GM18517 (cell line): ENCODE results near the gene MYO18A.
"Not testable (repeated sequence)": the region's sequence is repeated elsewhere in the genome, so short reads cannot be mapped to it uniquely, and the experiment has no call there.

Experiments
- ATAC-seq: cut with Tn5 transposase; IDR thresholded peaks from one replicate; pipeline ENCODE4 v1.9.1; 2021; ENCODE audit warnings: mild to moderate bottlenecking, moderate library complexity; ENCODE audit not compliant: unreplicated experiment

MYO18A gene

DNA sequence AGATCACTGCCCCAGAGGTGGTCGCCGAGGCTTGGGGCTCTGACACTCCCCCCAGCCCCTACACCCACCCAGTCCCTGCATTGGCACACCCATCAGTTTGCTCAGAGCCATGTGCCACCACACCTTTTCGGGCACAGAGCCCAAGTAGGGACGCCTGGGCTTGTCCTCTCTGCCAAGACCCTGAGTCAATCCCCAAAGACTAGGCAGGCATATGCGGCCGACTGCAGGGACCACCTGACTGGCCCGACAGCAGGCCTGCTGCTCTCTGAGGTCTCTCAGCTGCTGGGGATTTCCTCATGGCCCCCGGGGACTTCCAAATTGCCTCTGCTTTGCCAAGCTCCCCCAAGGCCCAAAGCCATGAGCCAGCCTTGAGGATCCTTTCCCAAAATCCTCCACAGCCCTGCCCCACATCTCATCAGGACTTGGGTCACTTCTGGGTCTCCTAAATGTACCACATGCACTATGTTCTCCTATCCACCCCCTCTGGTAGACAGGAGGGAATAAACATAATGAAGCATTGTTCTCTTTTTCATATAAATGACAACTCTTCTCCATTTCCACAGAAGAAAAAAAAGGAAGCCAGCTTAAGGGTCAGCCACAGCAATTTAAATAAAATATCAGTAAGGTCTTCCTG, 30.6 kb downstream of the MYO18A start:
- peak; percentile 11 for ATAC-seq

DNA sequence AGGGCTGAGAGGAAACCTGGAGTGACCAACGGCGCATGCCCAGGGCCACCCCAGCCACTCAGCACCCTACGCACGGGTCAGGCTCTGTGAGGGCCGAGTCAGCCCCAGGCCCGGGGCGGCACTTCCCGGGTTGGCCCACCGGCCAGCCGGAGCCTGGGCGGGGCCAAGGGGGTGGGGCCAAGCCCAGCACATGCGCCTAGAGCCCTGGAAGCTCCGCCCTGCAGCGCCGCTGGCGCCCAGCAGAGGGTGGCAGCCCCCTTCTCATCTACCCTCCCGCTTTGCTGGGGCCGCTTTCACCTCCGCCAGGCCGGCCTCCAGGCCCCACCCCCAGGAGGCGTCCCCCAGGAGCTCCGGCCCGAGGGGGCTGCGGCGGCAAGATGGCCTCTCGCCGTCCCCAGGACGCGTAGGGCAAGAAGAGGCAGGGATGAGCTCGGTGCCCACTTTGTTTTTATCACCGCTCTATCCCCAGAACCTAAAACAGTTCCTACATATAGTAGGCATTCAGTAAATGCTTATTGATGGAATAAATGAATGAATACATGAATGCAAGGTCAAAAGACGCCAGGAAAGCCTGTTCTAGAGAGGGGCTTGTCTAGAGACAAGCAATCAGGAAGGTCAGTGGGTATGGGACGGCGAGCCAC, 31.3 kb downstream of the MYO18A start:
- ATAC-seq = peak; percentile 76

DNA sequence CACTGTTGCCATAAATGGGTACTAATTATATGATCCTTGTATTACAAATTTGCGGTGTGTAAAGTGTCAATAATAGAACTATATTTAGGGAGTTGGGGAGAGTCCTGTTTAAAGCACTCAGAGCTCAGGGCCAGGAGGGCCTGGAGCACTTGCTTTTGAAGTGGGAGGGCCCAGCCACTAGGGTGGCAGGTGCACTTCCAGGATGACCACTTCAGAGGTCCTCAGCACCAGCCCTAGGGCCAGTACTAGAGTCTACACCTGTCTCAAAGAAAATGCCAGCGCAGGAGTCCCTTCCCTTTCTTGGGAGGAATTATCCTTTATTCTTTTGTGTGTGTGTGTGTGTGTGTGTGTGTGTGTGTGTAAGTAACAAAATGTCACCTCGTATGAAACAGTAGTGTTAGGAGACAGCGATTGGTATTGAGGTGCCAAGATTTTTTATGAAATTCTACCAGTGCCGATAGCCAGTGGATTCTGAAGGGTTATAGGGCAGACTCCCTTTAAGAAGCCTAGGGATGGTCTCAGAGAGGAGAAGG, 31.9 kb downstream of the MYO18A start:
- ATAC-seq = no peak

DNA sequence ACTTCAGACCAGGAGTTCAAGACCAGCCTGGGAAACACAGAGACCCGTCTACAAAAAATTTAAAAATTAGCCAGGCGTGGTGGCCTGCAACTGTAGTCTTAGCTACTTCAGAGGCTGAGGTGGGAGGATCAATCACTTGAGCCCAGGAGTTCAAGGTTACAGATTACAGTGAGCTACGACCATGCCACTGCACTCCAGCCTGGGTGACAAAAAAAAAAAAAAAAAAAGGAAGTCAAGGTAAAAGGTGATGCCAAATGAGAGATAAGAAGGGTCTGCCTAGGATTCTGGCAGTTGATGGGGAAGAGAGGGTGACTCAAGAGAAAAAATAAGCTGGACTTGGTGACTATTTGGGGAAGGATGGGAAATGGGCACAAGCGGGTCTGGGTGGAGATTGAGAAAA, 32.5 kb downstream of the MYO18A start:
- no peak for ATAC-seq

DNA sequence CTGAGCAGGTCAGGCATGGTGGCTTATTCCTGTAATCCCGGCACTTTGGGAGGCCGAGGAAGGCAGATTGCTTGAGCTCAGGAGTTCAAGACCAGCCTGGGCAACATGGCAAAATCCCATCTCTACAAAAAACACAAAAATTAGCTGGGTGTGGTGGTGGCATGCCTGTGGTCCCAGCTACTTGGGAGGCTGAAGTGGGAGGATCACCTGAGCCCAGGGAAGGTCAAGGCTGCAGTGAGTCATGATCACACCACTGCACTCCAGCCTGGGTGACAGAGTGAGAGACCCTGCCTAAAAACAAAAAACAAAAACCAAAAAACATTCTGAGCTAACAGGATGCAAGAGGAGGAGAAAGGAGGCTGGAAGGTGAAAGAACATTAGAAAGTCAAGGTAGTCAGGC, 33.0 kb downstream of the MYO18A start:
- ATAC-seq = not testable (repeated sequence)

DNA sequence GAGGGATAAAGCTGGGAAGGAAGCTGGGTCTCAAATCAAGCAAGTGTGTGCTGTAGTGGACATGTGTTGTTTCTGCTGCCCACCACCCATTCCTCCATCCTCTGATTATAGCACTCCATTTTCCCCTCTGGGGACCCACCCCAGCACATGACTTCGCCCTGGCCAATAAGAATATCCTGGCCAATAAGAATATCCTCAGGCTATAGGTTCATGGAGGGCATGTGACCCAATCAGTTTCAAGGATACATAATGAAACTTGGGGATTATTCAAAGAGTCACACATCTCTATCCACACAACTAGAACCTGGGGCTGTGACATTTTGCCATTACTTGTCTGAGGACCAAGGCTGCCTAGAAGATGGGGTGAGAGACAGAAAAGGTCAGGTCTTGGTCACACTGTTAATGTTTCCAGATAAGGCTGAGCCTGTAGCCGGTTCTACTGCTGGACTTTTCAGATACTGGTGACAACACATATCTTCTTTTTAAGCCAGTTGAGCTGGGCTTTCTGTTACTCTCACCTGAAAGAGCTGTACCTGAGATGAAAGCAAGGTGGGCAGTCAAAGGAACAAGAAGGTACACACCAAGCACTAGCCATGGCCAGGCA, 33.7 kb downstream of the MYO18A start:
- no peak for ATAC-seq

DNA sequence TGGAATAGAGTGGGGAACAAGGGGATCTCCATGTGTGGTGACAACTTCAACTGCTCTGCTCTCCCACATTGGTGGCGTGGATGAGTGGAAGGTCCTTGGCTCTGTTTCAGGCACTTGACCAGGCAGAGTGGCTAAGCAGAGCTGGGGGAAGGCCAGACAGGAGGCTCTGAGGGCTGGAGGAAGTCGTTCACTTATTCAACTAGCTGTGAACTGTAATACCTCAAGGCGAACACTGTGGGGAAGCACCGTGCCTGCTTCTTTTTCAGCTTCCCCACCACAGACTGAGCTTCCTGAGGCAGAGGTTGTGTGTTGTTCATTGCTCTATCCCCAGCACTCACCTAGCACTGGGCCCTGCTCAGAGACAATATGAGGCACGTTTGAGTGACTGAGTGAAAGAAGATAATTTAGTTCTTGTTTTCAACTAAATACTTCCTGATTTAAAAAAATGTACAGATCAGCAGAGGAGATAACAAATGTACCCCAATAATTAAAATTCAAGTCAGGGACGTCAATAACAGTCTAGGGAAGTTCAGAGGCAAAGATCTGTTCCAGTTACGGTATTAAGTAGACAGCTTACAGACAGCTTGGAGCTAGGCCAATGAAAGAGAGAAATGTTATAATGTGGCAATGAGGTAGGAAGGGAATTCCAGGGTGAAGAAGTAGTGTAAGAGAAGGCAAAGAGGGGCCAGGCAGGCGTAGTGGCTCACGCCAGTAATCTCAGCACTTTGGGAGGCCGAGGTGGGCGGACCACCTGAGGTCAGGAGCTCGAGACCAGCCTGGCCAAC, 34.7 kb downstream of the MYO18A start:
- no peak for ATAC-seq

DNA sequence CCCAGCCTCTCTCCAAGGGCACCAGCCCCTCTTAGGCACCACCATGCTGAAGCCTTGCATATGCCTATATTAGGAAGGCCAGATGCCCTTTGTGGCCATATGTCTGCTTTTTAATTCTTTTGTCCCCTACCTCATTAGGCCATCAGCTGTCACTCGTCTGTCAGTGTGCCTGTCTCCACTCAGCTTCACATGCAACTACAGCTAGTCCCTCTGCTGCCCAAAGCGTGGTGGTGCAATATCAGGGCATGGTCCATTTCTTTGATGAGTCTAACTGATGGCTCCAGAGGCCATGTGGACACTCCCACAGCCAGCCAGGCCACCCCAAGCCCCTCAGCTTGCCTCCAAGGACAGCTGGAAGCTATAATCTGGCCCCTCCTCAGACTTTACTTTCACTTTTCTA, 36.3 kb downstream of the MYO18A start:
- ATAC-seq = no peak

DNA sequence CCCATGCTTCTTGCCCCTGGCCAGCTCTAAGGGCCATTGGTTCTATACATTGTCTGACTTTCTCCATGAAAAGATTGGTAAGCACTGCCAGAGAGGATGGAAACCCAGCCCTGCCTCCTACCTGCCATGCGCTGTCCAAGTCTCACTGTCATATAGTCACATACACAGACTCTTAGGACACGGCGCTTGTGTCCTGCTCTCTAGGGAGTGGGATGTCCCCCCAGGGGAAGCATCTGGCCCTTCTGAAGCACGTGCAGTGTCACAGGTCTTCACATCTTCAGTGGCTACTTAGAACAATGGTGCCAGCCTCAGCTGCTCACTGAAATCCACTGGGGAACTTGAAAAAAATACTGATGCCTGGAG, 38.7 kb downstream of the MYO18A start:
- no peak for ATAC-seq

DNA sequence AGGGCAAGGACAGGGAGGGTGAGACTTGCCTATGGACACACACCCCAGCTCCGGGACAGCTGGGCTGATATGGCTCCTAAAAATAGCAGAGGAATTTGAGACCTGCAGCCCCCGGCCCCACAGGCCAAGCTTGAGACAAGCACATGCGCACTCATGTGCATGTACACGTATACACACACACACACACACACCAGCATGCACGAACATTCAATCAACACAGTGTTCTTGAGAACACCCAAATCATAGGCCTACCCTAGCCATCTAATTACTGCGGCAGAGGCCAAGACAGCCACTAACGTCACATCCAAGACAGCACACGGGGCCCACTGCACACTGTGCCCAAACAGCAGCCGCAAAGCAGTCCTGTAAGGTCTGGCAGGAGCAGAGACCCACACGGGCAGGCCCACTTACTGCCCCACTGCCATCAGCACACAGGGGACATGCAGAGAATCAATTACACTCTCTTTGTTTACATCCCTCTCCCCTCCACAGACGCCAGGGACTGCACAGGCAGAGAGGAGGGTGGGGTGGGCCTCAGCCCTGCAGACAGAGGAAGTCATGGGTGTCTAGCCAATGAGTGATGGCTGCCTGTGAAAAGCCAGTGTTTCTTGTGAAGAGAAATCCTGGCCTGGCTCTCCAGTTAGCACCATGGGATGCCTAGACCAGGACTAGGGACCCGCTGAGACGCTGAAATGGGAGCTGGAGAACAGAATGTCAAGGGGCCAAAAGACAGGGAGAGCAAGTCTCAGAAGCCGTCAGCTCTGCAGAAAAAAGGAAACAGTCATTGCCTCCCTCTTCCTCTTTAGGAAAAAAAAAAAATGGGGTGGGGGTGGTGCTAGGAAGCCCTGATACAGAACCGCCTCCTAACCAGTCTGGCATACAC, 39.3 kb downstream of the MYO18A start:
- no peak for ATAC-seq

DNA sequence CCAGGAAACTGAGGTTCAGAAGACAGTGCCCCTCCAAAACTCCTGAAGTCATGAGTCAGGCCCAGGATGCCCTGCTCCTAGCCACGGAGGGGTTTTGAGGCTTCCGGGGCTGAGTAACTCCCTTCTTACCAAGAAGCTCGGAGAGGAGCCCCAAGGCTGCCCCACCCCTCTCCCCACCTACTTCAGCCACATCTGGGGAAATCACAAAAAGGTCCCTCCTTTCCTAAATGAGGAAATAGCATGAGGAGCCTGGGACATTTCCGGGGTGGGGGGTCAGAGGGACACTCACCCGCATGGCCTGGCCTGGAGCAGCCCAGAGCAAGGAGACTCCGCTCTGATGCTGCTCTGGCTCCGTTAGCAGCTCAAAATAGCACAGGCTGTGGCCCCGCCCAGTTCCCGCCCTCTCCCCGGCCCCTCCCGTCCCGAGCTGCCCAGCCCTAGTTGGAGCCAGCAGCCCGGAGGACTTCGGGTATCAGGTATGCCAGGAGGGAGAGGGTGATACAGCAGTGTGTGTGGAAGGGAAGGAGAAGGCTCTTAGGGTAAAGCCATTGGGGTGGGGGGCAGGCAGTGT, 40.1 kb downstream of the MYO18A start:
- ATAC-seq = no peak

DNA sequence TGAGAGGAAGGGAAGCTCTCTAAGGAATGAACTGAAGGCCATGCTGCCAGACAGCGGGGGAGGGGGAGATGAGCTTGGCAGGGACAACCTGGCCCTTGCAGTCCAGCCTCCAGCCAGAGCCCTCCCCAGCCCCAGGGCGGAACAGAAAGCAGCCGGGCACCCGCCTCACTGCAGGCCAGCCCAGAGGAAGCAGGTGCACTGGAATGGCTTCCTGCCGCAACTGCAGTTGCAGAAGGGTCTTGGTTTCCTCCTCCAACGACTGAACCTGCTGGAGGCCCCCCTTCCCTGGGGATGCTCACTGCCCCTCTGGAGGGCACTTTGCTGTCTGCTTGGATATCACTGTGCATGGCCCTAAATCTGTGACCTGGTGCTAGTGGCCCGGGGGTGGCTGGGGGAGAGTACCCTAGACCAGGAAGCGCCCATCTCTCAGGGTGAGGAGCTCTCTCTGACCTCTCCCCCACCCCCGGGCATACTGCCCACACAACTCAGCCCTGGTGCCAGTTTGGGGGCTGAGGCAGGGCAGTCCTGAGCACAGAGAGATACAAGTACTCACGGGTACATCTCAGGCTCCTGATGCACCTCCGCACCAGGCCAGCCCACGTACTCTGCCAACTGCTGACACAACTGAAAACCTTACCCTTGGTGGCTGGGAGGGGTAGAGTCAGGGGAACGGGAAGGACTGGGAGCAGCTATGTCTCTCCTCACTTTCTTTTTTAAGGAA, 41.1 kb downstream of the MYO18A start:
- no peak for ATAC-seq

DNA sequence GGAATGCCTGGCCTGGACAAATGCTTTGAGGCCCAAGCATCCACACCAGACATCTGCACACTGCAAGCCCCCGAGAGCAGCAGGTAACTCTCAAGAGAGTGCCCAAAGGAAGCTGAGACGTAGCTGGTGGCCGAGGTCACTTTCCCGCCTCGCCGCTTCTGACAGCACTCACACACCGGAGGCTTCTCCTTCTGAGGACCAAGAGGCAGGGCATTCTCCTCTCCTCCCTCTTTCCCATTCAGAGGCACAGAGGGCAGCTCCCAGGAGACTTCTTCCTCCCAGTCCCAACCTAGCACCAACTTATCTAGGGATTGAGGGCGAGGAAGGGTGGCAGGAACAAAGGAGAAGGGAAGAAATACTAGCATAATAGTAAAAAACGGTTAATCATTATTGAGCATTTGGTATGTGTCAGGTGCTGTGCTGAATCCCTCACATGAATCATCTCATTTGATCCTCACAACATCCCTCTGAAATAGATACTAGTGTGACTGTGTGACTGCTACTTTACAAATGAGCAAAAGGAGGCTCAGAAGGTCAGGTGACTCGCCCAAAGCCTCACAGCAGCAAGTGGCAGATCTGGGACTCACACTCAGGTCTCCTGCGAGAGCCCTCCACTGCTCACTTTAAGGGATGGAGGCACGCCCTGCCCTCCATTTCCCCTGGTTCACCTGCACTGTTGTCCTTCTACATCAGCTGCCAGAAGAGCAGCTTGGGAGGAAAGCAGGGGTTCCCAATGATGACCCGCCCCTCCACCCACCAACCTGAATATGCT, 41.8 kb downstream of the MYO18A start:
- no peak for ATAC-seq

DNA sequence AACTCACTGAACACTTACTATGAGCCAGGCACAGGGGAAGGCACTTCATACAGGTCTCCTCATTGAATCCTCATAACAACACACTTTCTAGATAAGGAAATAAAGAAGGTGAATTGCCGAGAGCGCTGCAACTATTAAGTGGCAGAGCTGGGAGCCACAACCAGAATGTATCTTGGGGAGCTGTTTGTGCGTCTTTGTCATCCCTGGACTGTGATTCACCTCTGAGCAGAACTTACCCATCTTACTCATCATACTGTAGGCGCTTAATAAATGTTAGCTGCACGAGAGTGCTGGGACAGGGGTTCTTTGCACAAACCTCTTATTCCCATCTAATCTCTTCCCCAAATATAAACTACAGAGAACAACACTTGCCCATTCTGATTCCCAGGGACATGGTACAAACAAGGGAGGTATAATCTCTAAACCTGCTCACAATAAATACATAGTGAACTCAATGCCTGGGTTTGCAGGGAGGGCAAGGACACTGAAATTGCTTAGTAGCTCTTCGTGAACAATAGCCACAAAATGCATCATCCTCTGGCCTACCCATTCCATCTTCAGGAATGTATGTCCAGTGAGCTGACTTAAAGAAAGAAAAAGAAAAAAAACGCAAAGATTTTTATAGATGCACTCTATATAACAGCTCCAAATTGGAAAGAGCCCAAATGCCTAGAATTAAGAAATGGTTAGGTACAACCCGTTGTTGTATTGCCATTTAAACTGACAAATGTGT, 43.0 kb downstream of the MYO18A start:
- ATAC-seq = no peak

DNA sequence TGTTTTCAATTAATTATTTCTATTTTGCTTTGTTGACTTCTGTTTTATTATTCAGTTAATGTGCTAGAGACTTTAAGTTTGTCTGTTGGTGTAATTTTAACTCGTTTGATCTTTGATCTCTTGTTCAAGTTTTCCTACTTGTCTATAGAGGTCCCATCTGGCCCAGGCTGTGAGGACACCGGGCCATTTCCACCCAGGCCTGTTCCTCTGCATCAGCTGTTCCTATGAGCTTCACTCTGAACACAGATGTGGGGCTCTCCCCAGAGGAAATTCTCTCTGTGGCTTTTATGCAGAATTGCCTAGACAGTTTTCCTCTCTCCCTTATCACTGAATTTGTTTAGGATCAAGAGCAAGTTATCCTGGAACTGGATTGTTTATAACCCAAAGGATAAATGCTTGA, 44.7 kb downstream of the MYO18A start:
- no peak for ATAC-seq

DNA sequence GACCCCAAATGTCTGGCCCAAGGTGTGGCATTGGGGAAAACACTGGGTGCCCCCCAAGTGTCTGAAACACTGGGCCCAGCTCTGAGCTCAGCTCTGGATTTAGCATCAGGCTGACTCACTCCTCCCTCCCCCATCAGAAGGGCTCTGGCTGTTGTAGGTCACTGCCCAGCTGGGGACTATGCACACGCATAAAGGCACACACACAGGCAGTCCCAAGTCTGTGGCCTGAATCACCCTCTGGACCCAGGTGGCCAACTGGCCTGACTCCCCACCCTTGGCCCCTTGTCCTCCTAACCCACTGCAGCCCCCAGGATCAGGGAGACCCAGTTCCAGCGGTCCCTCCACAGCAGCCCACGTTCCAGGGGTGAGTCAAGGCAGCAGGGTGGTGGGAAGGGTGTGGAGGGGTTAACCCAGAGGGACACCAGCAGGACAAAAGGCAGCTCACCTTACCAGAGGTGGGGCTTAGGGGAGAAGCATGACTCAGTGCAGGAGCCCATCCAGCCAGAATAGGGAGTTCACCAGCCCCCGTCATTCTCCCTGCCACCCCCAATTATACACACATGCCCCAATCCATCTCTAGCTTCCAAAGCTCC, 47.0 kb downstream of the MYO18A start:
- no peak for ATAC-seq

DNA sequence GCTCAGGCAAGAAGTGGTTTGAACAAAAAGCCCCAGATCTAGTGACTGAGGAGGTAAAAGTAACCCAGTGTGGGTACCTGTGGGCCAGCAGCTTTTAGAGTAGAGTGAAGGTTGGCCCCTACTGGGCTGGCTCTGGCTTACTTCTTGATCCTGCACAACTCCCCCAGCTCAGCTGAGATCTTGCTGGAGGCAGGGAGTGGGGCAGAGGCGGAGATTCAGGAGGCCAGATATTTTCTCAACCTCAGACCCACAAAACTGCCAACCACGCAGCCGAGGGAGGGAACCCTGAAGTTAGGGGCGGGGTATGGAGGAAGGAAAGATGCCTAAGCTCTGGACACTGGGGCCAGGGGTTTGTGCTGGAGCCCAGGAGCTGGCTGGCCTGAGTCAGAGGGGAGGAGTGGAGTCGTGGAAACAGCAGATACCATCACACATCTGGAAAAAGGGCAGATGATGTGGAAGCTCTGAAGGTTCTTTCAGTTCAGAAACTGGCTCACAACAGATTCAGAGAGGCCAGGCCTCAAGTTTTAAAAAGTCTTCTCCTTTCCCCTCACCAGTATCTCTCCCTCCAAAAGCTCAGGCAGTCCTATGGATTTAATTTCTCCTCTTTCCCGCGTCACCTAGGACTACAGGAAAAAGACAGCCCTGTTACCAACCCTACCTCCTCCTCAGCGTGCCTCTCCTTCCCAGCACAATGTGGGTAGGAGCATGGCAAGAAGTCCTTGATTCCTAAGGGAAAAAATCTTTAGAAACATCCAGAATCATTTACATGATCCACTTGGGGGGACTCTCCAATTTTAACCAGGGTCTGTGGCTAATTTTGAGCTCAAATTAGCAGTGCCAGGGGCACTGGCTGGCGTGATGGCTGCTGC, 48.1 kb downstream of the MYO18A start:
- ATAC-seq = no peak
